Neural progenitor cell (in vitro differentiated cells): ENCODE results near the gene DLL4. TPM values are rescaled to one million over a fixed set of nuclear protein-coding genes. Genes with fewer than 3 reads are reported as not detected.
A peak's percentile ranks its signal among the peaks of the same experiment; 100 is the strongest.

Source experiments
- DNase-seq: peaks from one replicate; pipeline ENCODE4 v3.0.0-alpha.2; 2016; ENCODE audit warnings: low spot score
- H2AFZ ChIP-seq: fragments of 200-600 bp; sonication (generic); replicated peaks from 2 replicates; pipeline ENCODE4 v1.6.1; 2016; ENCODE audit warnings: antibody characterized with exemption
- H3F3A ChIP-seq: fragments of 200-600 bp; sonication (generic); 2 replicates; pipeline ENCODE4 v1.6.1; 2016; ENCODE audit warnings: antibody characterized with exemption, low read depth
- H3K27ac ChIP-seq: fragments of 200-600 bp; sonication (generic); 2 replicates; pipeline ENCODE4 v1.5.1; 2016; ENCODE audit warnings: mild to moderate bottlenecking
- H3K27me3 ChIP-seq: fragments of 200-600 bp; sonication (generic); 2 replicates; pipeline ENCODE4 v1.6.1; 2016; ENCODE audit warnings: mild to moderate bottlenecking, moderate library complexity
- H3K36me3 ChIP-seq: fragments of 200-600 bp; sonication (generic); 2 replicates; pipeline ENCODE4 v1.5.1; 2016
- H3K4me1 ChIP-seq: fragments of 200-600 bp; sonication (generic); 2 replicates; pipeline ENCODE4 v1.6.1; 2016; ENCODE audit warnings: mixed run types
- H3K4me2 ChIP-seq: fragments of 200-600 bp; sonication (generic); 2 replicates; pipeline ENCODE4 v1.6.1; 2016
- H3K4me3 ChIP-seq: fragments of 200-600 bp; sonication (generic); 2 replicates; pipeline ENCODE4 v1.5.1; 2016
- H3K79me2 ChIP-seq: fragments of 200-600 bp; sonication (generic); 2 replicates; pipeline ENCODE4 v1.6.1; 2016; ENCODE audit warnings: low read depth
- H3K9ac ChIP-seq: fragments of 200-600 bp; sonication (generic); 2 replicates; pipeline ENCODE4 v1.6.1; 2016
- H3K9me3 ChIP-seq: fragments of 200-600 bp; sonication (generic); 2 replicates; pipeline ENCODE4 v1.5.1; 2016; ENCODE audit warnings: low read depth
- H4K20me1 ChIP-seq: fragments of 200-600 bp; sonication (generic); 2 replicates; pipeline ENCODE4 v1.6.1; 2016; ENCODE audit warnings: low read depth
- H3K27ac Mint-ChIP-seq: 3 replicates; pipeline ENCODE4 v1.8.0; 2021; ENCODE audit warnings: mixed read lengths
- H3K27me3 Mint-ChIP-seq: 2 replicates; pipeline ENCODE4 v1.8.0; 2022; ENCODE audit warnings: low read depth, mild to moderate bottlenecking, inconsistent platforms, moderate library complexity, mixed read lengths; ENCODE audit not compliant: insufficient read depth
- H3K36me3 Mint-ChIP-seq: 3 replicates; pipeline ENCODE4 v1.8.0; 2021; ENCODE audit warnings: mixed read lengths
- H3K4me1 Mint-ChIP-seq: 3 replicates; pipeline ENCODE4 v1.8.0; 2021; ENCODE audit warnings: mixed read lengths
- H3K4me3 Mint-ChIP-seq: 3 replicates; pipeline ENCODE4 v1.8.0; 2021; ENCODE audit warnings: mild to moderate bottlenecking, moderate library complexity, mixed read lengths
- H3K9me3 Mint-ChIP-seq: 3 replicates; pipeline ENCODE4 v1.8.0; 2020; ENCODE audit warnings: mixed read lengths
- EZH2 ChIP-seq: fragments of 200-600 bp; sonication (generic); IDR thresholded peaks from 2 replicates; pipeline ENCODE4 v1.6.1; 2017; ENCODE audit warnings: antibody characterized with exemption, mild to moderate bottlenecking, moderate library complexity
- EZH2phosphoT487 ChIP-seq: fragments of 200-600 bp; sonication (generic); IDR thresholded peaks from 2 replicates; pipeline ENCODE4 v1.6.1; 2017; ENCODE audit warnings: antibody characterized with exemption
- total RNA-seq: library from RNA; depleted of rRNA; stranded (reverse); fragments of >200 nt; gene quantifications from 2 replicates; pipeline ENCODE4 v1.2.3, GENCODE V29; 2015; ENCODE audit warnings: low replicate concordance
- TF ChIP-seq, protein P1 (sequence below): fragments of 200-600 bp; sonication (generic); IDR thresholded peaks from 2 replicates; pipeline ENCODE4 v1.5.1; 2017; ENCODE audit warnings: antibody characterized with exemption, mild to moderate bottlenecking

The DLL4 gene
- total RNA-seq, 1 donor from 2014 or later: not detected

DNA sequence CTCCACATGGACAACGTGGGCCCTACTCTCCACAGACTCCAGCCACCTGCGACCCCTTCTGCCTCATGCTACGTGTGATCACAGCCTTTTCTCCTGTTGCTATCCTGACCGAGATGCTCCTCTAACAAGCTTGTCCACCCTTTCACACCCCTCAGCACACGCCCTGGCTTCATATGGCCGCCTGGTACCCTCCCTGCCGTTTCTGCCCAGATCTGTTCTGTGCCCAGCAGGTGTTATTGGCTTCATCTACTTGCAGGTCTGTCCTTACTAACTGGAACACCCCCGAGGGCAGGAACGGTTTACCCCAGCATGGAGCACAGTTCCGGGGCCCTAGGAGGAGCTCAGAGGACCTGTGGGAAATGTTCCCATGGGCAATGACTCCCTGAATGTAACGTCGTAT is 34.1 kb downstream of the DLL4 start:
- Mint-ChIP-seq H3K36me3 (no peaks in the 10 kb centered on the region), H3K4me3 (no peak overlapping the region), H3K9me3 (peaks cover 4% of the 10 kb centered on the region), H3K27ac (peak overlapping the region; percentile 5), H3K4me1 (peaks cover 27% of the 10 kb centered on the region), H3K27me3 (peaks cover 11% of the 10 kb centered on the region)
- no peaks in the 10 kb centered on the region for H4K20me1 ChIP-seq
- no peak for DNase-seq
- no peak overlapping the region for H2AFZ ChIP-seq
- H3K4me3 ChIP-seq: no peak overlapping the region
- H3K9ac ChIP-seq: no peak overlapping the region
- TF ChIP-seq EZH2phosphoT487 (no peak), EZH2 (no peak)
- TF ChIP-seq, protein P1, sequence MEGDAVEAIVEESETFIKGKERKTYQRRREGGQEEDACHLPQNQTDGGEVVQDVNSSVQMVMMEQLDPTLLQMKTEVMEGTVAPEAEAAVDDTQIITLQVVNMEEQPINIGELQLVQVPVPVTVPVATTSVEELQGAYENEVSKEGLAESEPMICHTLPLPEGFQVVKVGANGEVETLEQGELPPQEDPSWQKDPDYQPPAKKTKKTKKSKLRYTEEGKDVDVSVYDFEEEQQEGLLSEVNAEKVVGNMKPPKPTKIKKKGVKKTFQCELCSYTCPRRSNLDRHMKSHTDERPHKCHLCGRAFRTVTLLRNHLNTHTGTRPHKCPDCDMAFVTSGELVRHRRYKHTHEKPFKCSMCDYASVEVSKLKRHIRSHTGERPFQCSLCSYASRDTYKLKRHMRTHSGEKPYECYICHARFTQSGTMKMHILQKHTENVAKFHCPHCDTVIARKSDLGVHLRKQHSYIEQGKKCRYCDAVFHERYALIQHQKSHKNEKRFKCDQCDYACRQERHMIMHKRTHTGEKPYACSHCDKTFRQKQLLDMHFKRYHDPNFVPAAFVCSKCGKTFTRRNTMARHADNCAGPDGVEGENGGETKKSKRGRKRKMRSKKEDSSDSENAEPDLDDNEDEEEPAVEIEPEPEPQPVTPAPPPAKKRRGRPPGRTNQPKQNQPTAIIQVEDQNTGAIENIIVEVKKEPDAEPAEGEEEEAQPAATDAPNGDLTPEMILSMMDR: no peak
- H3K4me1 ChIP-seq: peaks cover 15% of the 10 kb centered on the region
- no peak overlapping the region for H3K27ac ChIP-seq
- no peaks in the 10 kb centered on the region for H3K36me3 ChIP-seq
- no peaks in the 10 kb centered on the region for H3K9me3 ChIP-seq
- H3K4me2 ChIP-seq: no peak overlapping the region
- peaks cover 3% of the 10 kb centered on the region for H3F3A ChIP-seq
- H3K27me3 ChIP-seq: no peaks in the 10 kb centered on the region
- no peaks in the 10 kb centered on the region for H3K79me2 ChIP-seq

DNA sequence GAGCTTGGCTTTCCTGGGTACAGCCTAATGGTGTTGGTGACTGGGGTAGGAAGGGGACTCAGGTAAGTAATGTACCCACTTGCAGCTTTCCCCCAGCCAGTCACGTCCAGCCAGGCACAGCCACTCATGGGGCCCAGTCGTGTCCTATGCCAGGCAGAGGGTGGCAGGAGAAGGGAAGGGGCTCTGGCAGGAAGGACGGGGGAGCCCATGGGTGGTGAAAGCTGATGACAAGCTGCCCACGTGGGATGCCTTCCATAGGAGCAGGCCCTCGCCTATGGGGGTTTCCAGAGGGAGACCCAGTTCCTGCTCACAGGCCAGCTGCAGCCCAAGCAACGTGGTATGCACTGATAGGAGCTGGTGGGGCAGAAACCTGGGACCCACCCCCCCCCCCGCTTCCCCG is 34.9 kb downstream of the DLL4 start:
- Histone ChIP-seq H3K4me3 (no peak overlapping the region), H3K79me2 (no peaks in the 10 kb centered on the region), H3K27ac (no peak overlapping the region), H3K9me3 (no peaks in the 10 kb centered on the region), H3K4me2 (no peak overlapping the region), H3K36me3 (no peaks in the 10 kb centered on the region), H3K27me3 (no peaks in the 10 kb centered on the region), H4K20me1 (no peaks in the 10 kb centered on the region), H3F3A (peaks cover 8% of the 10 kb centered on the region), H3K4me1 (peaks cover 15% of the 10 kb centered on the region), H2AFZ (no peak overlapping the region), H3K9ac (no peak overlapping the region)
- Mint-ChIP-seq H3K9me3 (peaks cover 4% of the 10 kb centered on the region), H3K4me3 (no peak overlapping the region), H3K27ac (no peak overlapping the region), H3K36me3 (no peaks in the 10 kb centered on the region), H3K4me1 (peaks cover 21% of the 10 kb centered on the region), H3K27me3 (peaks cover 11% of the 10 kb centered on the region)
- no peak for DNase-seq
- TF ChIP-seq, protein P1: no peak
- TF ChIP-seq EZH2phosphoT487 (no peak), EZH2 (no peak)

DNA sequence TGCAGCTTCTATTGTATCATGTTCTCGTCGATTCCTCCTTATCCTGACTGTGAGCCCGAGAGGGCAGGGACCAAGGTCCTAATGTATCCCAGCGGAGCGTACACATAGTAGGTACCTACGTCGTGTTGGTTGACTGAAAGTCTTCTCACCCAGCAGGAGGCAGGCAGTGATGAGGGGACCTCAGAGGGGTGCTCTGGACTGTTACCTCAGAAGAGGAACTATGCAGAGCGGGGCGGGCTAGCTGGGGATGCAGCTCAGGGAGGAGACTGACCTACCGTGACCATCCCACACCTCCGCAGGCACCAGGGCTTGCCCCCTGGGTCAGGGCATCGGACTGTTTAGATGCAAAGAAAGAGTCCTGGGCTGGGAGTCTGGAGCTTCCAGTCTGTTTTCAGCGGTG is 35.5 kb downstream of the DLL4 start:
- Mint-ChIP-seq H3K36me3 (no peaks in the 10 kb centered on the region), H3K27ac (peak overlapping the region; percentile 29), H3K4me1 (peaks cover 18% of the 10 kb centered on the region), H3K4me3 (no peak overlapping the region), H3K27me3 (peaks cover 11% of the 10 kb centered on the region), H3K9me3 (peaks cover 4% of the 10 kb centered on the region)
- no peak overlapping the region for H3K4me3 ChIP-seq
- H4K20me1 ChIP-seq: no peaks in the 10 kb centered on the region
- no peak overlapping the region for H3K4me2 ChIP-seq
- H3K36me3 ChIP-seq: no peaks in the 10 kb centered on the region
- no peak for DNase-seq
- TF ChIP-seq EZH2 (no peak), EZH2phosphoT487 (no peak)
- TF ChIP-seq, protein P1: no peak
- no peak overlapping the region for H3K9ac ChIP-seq
- H3K9me3 ChIP-seq: no peaks in the 10 kb centered on the region
- H3F3A ChIP-seq: peaks cover 14% of the 10 kb centered on the region
- H3K79me2 ChIP-seq: no peaks in the 10 kb centered on the region
- H3K4me1 ChIP-seq: peaks cover 13% of the 10 kb centered on the region
- H2AFZ ChIP-seq: no peak overlapping the region
- H3K27ac ChIP-seq: no peak overlapping the region
- no peaks in the 10 kb centered on the region for H3K27me3 ChIP-seq
